Neural crest cell (in vitro differentiated cells): ENCODE results near the gene IL13RA2. TPM values are rescaled to one million over a fixed set of nuclear protein-coding genes. Genes with fewer than 3 reads are reported as not detected.

Experiments used
- DNase-seq: peaks from one replicate; pipeline ENCODE4 v3.0.0; 2021; ENCODE audit warnings: low read depth, mixed read lengths, low spot score
- H3K27ac Mint-ChIP-seq: one replicate; pipeline ENCODE4 v1.8.0; 2021; ENCODE audit warnings: mild to moderate bottlenecking, mixed read lengths; ENCODE audit not compliant: unreplicated experiment
- H3K27me3 Mint-ChIP-seq: 2 replicates; pipeline ENCODE4 v1.8.0; 2021; ENCODE audit warnings: low read depth, mild to moderate bottlenecking, mixed read lengths
- H3K36me3 Mint-ChIP-seq: 2 replicates; pipeline ENCODE4 v1.8.0; 2021; ENCODE audit warnings: low read depth, mild to moderate bottlenecking, mixed read lengths
- H3K4me1 Mint-ChIP-seq: 2 replicates; pipeline ENCODE4 v1.8.0; 2021; ENCODE audit warnings: mixed read lengths
- H3K4me3 Mint-ChIP-seq: one replicate; pipeline ENCODE4 v1.8.0; 2021; ENCODE audit warnings: mild to moderate bottlenecking, mixed read lengths
- H3K9me3 Mint-ChIP-seq: 2 replicates; pipeline ENCODE4 v1.8.0; 2021; ENCODE audit warnings: mixed read lengths
- total RNA-seq: library from RNA; stranded (reverse); gene quantifications from 2 replicates; pipeline ENCODE4 v1.2.1, GENCODE V29; 2021
- TF ChIP-seq, protein P1 (sequence below): fragments of 200-600 bp; sonication (generic); conservative IDR thresholded peaks from 2 replicates; pipeline ENCODE4 v1.5.0; 2021; ENCODE audit warnings: antibody characterized with exemption, mild to moderate bottlenecking

IL13RA2 gene
- total RNA-seq, 1 donor from 2014 or later = 0.51 TPM

GRCh38 chrX:115053223-115053622 lies 35.8 kb upstream of the IL13RA2 start:
- no peak for DNase-seq
- Mint-ChIP-seq H3K27ac (no peak overlapping the region), H3K27me3 (peaks cover 11% of the 10 kb centered on the region), H3K4me1 (no peaks in the 10 kb centered on the region), H3K4me3 (no peak overlapping the region), H3K36me3 (no peaks in the 10 kb centered on the region), H3K9me3 (no peaks in the 10 kb centered on the region)
- TF ChIP-seq, protein P1, sequence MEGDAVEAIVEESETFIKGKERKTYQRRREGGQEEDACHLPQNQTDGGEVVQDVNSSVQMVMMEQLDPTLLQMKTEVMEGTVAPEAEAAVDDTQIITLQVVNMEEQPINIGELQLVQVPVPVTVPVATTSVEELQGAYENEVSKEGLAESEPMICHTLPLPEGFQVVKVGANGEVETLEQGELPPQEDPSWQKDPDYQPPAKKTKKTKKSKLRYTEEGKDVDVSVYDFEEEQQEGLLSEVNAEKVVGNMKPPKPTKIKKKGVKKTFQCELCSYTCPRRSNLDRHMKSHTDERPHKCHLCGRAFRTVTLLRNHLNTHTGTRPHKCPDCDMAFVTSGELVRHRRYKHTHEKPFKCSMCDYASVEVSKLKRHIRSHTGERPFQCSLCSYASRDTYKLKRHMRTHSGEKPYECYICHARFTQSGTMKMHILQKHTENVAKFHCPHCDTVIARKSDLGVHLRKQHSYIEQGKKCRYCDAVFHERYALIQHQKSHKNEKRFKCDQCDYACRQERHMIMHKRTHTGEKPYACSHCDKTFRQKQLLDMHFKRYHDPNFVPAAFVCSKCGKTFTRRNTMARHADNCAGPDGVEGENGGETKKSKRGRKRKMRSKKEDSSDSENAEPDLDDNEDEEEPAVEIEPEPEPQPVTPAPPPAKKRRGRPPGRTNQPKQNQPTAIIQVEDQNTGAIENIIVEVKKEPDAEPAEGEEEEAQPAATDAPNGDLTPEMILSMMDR = no peak

GRCh38 chrX:115047715-115048114 lies 30.3 kb upstream of the IL13RA2 start:
- no peak for DNase-seq
- Mint-ChIP-seq H3K36me3 (no peaks in the 10 kb centered on the region), H3K27ac (no peak overlapping the region), H3K27me3 (peaks cover 2% of the 10 kb centered on the region), H3K9me3 (no peaks in the 10 kb centered on the region), H3K4me3 (no peak overlapping the region), H3K4me1 (no peaks in the 10 kb centered on the region)
- TF ChIP-seq, protein P1 = no peak

DNA sequence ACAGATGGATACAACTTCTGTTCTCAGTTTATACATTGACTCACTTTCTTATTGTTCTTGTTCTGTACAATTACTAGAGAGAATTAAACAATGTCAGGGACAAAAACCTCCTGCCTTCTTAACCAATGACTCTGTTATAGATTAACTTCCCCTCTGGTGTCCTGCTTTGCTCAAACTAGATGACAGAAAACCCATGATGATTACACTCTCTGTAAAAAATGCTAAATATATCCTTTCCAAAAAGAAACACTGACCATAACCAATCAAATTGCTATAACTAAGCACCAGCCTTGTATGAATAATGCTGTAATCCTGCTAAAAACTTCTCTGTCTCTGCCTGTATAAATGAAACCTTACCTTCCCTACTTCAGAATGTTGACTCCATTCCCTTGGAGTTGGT lies 29.8 kb upstream of the IL13RA2 start:
- no peak for DNase-seq
- H3K9me3 Mint-ChIP-seq = no peaks in the 10 kb centered on the region
- H3K4me1 Mint-ChIP-seq = no peaks in the 10 kb centered on the region
- no peak overlapping the region for H3K27ac Mint-ChIP-seq
- no peak overlapping the region for H3K4me3 Mint-ChIP-seq
- peaks cover 2% of the 10 kb centered on the region for H3K27me3 Mint-ChIP-seq
- no peaks in the 10 kb centered on the region for H3K36me3 Mint-ChIP-seq
- TF ChIP-seq, protein P1 = no peak

DNA sequence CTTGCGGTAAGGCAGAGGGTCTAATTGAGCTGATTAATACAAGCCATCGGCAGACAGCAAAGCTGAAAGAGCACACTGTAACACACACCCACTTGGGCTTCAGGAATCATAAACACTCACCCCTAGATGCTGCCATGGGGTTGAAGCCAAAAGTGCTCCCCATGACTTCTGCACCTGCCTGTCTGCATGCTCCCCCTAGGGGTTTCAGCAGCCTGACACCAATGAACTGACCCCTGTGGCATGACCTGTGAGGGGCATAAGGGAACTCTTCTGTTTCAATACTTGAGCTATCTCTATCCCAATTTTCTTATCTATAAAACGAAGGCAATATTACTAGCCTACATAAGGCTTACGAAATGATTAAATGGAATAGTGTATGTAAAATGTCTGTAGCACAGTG lies 23.0 kb upstream of the IL13RA2 start:
- Mint-ChIP-seq H3K27ac (no peak overlapping the region), H3K9me3 (peaks cover 3% of the 10 kb centered on the region), H3K4me3 (no peak overlapping the region), H3K4me1 (no peaks in the 10 kb centered on the region), H3K36me3 (no peaks in the 10 kb centered on the region), H3K27me3 (no peaks in the 10 kb centered on the region)
- TF ChIP-seq, protein P1 = no peak
- DNase-seq = no peak

DNA sequence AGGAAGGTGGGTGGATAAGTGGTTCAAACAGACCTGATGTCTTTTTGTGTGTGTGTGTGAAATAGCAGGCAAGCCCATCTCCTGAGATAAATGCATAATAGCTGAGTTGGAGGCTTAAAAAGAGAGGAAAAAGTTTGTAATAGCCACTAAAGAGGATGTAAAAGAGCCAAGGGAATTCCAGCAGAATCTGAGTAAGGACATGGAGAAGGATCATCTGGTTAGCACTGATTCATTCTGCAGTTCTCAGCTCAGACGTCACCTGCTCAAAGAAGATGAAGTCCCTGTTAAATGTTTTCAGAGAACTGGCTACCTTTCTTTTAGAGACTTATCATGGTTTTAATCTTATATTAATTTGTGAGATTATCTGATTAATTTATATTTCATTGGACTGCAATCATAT lies 21.0 kb upstream of the IL13RA2 start:
- H3K4me3 Mint-ChIP-seq = no peak overlapping the region
- DNase-seq = no peak
- TF ChIP-seq, protein P1 = no peak
- no peaks in the 10 kb centered on the region for H3K4me1 Mint-ChIP-seq
- no peaks in the 10 kb centered on the region for H3K27me3 Mint-ChIP-seq
- H3K9me3 Mint-ChIP-seq = peaks cover 3% of the 10 kb centered on the region
- H3K27ac Mint-ChIP-seq = peak overlapping the region; percentile 52
- H3K36me3 Mint-ChIP-seq = no peaks in the 10 kb centered on the region

- H3K4me3 Mint-ChIP-seq = no peak overlapping the region
- H3K27me3 Mint-ChIP-seq = no peaks in the 10 kb centered on the region
- no peak for DNase-seq
- no peaks in the 10 kb centered on the region for H3K4me1 Mint-ChIP-seq
- TF ChIP-seq, protein P1 = no peak
- no peaks in the 10 kb centered on the region for H3K36me3 Mint-ChIP-seq
- H3K27ac Mint-ChIP-seq = no peak overlapping the region
- H3K9me3 Mint-ChIP-seq = peaks cover 3% of the 10 kb centered on the region
These were observed 18.6 kb upstream of the IL13RA2 start for GRCh38 chrX:115036029-115036428.
